Activated T-cell treated with anti-CD3 and anti-CD28 coated beads, Interleukin-2, amount 50 U/mL, for 48 hours (primary cell): Measurements from ENCODE around the gene C16orf96.

ENCODE experiments used
- DNase-seq, 2 experiments: peaks; one replicate each; pipeline ENCODE4 v3.0.0-alpha.2; 2020

C16orf96 gene

DNA sequence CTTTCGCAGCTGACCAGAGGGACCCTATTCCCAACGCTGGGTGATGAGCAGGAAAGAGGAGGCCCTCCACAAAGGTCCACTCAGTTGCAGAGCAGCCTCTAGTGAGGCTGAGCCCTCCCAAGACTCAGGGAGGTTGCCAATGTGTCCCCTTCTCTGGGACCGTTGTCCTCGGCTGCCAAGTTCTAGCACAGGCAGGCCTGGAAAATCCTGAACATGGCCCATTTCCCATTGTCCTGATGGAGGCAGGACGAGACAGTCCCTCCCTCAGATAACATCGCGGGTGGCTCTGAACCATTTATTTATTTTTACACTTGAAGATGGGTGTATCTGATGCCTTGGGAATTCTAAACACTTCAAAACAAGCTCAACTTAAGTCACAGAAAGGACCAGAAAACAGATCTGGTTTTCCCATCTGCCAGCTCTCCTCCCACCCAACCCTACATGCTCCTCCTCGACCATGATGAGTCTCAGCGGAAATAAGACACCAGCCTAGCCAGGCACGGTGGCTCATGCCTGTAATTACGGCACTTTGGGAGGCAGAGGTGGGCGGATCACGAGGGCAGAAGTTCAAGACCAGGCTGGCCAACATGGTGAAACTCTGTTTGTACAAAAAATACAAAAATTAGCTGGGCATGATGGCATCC lies 30.4 kb upstream of the C16orf96 start:
- no peak for DNase-seq

DNA sequence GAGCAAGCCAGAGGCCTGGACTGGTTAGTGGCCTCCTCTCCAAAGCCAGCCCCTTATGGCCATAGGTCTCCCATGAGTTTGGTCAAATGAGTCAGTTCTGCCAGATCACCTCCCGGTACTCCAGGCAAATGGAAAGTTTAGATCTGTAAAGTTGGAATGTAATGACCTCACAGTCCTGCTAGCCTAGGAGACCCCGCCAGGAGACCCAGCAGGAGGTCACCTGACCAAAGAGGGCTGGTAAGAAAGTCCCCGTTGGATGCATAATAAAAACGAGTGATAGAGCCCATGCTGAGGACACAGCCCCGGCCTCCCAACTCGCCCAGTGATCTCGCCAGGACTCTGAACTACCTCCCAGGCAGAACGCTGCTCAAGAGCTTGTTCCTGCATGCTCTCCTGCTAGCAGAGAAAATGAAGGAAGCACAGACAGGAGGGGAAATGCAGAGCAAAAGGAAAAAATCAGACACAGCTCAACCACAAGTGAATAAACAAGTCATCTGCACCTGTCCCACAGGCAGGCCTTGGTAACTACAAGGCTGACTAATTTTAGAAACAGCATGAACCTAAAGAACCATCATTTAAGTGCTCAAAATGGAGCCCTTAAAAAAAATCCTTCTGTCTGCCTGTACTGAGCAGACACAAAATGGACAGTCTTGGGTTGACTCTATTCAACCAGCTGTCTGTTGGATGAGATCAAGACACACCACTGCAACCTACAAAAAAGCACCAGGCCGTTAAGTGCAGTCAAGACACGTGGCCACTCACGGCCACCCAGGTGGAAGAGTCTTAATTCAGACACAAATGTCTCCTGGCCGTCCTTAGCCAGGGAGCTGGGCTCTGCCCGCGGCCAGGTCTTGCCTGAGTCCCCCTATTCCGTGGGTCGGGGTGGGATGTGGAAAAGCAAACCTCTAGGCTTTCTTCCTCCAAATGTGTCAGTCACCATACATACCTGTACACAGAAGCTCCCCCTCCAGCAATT lies 26.8 kb upstream of the C16orf96 start:
- DNase-seq = peak; percentile 49

DNA sequence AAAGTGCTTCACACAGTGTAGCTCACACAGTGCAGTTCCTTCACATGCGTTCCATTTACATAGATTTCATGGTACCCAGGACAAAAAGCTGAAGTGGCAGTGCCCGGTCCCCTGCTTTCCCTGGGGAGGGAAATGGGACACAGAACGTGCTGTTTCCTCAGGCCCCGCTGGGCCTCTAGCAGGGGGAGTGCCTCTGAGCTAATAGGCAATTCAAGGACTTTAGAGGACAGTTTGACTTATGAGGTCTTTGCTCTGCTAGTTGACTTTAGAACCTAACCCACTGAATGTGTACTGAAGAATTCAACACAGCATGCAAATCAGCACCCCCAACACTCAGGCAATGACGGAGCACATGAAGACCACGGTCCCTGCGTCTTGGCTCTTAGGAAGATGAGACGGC lies 24.3 kb upstream of the C16orf96 start:
- no peak for DNase-seq

DNA sequence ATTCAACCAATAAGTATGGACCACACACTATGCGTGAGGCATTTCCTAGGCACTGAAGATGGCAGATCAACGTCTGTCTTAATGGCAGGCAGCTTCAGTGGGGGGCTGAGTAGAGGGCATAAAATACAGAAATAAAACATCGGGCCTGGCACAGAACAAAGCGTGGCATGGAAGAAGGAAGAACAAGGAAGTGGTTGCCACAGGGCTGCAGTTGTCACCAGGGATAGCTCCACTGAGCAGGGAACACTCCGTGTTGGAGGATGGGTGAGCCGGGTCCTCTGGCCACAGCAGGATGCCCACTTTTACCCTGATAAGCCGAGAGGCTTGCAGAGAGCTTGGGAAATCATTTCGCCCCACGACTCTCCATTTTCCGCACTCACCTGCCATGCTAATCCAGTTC lies 23.9 kb upstream of the C16orf96 start:
- DNase-seq = no peak

DNA sequence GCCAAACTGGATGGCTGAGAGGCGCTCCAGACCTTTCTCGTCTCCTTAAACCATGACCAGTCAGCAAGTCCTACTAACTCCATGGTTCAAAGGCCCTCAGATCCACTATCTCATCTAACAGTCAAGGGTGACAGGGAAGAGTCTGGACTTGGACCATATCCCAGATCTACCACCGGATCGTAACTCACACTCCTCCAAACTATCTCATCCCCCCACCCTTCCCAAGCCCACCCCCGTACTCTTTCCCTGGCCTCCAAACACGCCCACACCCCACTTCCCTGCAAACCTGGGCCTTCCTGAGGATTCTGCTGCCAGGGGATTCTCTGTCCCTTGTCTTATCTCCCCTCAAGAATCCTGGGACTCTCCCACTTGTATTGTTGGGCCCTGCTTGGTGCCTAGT lies 22.6 kb upstream of the C16orf96 start:
- DNase-seq = no peak

DNA sequence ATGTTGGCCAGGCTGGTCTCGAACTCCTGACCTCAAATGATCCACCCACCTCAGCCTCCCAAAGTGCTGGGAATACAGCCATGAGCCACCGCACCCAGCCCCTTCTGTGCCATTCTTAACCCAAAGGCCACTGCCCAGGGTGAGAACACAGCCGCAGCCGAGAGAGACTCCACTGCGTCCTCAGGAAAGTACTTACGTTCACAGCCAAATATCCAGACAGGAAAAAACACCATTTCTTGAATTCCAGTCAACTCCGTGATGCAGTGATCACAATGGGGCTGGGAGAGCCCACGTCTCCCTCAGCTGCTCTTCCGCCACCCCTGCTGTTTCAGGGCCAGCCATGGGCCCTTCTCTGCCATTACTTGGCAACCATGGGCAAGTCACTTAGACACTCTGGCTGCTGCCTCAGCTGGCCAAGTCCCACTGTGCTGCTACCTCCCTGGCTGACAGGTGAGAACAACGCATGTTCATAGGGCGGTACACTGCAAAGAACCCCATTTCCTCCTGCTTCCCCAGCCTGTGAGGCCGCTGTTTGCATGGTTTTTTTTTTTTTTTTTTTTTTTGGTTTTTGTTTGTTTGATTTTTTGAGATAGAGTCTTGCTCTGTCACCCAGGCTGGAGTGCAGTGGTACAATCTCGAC lies 21.9 kb upstream of the C16orf96 start:
- no peak for DNase-seq

DNA sequence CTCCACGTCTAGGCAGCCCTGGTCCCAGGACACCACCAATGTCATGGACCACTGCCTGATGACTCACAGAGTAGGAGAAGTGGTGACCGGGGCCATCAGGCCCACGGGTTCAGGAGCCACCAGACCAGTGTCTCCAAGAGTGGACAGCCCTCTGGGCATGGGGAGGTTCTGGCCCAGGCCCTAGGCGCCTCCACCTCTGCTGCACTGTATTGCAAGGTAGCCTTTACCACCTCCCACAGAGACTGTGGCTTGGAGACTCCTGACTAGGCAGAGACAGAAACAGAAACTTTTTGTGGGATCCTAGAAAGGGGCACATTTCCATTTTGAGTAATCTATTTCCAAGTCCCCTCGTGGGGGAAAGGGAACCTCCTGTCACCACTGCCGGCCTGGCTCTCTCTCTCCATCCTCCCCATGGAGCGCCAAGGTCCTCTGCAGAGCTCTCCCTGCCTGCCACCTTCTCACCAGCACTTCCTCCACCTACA lies 20.5 kb upstream of the C16orf96 start:
- DNase-seq = peak; percentile 58 to 66

DNA sequence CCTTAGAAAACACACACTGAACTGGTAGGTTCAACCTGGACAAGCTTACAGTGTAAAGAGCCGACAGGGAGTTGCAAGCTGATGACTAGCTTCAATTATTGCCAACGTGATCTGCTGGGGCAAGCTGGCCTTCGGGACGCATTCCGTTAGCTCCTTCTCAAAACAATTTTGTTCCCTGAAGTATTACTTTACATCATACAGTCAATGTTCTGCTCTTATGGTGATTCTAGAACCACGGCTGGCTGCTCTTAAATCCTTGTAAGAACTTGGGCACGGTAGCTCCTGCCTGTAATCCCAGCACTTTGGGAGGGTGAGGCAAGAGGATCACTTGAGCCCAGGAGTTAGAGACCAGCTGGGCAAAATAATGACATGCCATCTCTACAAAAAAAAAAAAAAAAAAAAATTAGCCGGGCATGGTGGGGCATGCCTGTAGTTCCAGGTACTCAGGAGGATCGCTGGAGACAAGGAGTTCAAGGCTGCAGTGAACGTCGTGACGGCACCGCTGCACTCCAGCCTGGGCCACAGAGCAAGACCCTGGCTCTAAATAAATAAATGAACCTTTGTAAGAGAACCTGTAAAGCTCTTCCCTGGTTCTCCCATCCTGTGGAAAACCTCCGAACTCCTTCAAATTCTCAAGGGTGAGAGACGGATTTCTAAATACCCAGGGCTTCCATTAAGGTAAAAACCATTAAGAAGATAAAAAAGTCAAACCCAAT lies 19.6 kb upstream of the C16orf96 start:
- no peak for DNase-seq

DNA sequence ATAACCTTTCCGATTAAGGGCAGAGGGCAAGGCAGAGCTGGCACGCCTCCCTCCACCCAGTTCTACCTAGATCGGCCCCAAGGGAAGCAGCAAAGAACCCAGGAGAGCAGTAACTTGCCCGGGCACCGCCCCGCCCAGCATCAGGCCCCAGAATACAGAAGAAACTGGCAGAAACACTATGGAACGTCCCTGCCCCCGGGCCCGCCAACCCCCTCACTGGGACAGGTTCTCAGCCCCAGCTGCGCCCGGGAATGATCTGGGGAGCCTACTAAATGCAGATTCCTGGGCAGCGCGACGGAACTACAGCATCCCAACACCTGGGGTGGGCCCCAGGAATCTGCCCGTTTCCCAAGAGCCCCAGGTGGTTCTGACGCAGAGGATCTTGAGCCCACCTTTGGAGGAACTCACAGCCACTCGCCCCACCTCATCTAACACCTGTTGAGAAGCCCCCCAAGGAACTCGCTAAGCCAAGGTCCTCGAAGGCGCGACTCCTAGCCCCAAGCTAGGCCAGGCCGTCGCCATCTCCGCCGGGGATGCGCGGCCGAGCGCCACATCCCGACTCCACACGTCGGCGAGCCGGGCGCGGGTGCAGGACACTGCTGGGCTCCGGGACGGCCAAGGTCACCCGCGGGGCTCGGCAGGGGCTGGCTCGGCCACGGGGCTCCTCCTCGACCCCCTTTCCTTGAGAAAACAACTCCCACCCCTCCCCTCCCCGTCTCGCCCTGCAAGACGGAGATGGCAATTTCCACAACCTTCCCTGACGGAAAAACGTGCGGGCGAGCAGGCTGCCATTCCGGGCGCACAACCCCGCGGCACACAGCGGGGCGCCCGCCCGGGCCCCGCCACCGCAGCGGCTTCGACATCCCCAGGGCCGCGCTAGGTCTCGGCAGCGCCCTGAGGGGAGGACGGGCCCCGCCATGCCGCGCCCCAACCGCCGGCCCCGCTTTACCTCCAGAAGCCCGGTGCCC lies 18.5 kb upstream of the C16orf96 start:
- DNase-seq = peak; percentile 34 to 36

DNA sequence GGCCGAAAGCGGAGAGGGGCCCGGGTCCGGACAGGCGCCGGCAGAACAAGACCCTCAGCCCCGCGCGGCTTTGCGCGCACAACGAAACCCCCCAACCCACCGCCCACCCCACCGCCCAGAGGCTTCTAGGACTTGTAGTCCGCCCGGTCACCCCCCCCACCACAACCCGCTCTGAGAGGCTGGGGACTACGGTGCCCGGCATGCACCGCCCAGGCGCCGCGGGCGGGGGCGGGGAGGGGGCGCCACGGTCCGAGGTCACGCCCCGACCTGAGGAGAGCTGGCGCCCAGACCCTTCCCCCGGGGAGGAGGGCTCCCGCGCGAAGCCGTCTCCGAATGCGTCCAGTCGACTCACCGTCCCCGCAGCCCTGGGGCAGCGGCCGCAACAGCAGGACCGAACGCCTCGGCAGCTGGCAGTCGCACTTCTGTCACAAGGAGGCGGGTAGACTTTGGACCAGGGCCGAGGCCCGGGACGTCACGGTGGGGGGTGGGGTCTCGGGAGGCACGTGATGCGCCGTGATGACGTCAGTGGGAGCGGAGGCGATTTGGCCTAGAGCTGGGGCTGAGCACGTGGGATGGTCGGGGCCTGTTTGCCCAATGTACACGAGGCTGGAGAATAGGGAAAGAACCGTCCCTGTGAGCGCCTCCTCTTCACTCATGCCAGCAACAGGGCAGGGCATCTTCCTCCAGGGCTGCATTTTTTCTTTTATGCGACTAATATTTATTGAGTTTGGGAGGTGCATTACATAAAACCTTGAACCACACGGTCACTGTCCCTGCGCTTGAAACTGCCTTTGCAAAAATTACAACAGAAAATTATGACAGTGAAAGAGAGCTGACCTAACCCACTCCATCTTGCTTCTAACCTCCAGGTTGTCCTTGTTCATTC lies 17.5 kb upstream of the C16orf96 start, which contains the start of gene CDIP1:
Gene CDIP1 (minus strand): TSS at position 424 of the 886 bp plus-strand sequence. CDS start 24,643 bp downstream, outside the sequence.
- peak; percentile 99 for DNase-seq

DNA sequence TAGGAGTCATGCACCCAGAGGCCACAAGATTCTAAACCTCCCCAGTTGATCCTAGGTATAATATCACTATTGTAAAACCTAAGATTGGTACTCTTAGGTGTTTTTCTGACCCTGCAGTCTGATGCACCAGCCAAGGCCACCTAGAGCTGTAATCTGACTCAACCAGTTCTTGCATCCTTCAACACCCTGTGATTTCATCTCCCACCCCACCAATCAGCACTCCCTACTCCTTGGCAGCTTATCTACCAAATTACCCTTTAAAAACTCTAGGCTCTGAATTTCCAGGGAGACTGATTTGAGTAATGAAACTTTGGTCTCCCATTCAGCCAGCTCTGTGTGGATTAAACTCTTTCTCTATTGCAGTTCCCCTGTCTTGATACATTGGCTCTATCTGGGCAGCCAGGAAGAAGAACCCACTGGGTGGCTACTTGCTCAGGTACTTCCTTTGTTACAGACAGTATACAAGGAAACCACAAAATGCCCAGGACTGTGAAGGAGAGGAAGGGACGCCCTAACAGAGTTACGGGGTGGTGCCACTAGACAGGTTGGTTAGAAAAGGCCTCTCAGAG lies 16.3 kb upstream of the C16orf96 start:
- DNase-seq = no peak

DNA sequence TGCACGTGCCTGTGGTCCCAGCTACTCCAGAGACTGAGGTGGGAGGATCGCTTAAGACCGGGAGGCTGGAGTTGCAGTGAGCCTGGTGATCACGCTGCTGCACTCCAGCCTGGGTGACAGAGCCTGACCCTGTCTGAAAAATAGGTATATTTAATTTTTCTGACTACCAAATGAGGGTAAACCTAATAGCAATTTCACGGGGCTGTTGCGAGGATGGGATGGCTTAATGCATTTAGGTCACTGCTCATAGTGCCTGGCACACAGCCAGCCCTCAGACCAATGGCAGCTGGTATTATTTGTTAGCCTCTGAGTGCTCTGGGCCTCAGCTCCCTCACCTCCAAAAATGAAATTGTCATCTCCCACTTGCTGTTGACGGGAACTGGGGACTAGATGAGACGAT lies 11.7 kb upstream of the C16orf96 start:
- DNase-seq = no peak

DNA sequence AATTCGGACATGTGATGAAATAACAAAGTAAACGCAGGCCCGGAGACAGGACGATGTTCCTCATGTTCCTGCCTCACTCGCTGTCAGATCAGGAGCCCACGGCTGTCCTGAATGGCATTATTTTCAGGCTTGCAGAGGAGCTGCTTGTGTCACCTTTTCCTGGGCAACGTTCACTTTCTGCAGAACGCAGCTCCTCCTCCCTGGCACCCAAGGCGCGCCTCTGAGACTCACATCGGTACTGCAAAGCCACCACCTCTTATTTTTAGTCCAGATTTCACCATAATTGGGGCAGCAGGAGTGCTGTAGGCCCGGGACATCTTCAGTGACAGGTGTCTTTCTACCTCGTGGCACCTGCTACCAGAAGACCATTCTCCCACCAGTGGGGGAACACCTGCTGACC lies 8.0 kb upstream of the C16orf96 start:
- no peak for DNase-seq

DNA sequence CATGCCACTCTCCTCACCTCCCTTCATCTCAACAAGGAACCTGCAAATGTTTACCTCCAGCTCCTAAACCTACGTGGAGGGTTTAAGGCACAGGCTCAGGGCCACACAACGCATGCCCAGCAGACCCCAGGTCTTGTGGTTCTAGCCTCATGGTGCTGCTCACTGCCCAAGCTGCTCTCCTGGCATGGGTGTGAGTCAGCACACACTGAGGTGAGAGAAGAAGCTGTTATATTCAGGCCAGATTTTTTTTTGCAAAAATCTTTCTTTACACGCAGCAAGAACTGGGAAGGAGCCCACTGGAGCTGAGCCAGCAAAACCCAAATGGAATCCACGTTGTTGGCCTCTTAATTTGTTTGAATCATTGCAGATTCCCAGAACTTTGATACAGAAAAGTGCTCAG lies 5.5 kb upstream of the C16orf96 start:
- DNase-seq = no peak

DNA sequence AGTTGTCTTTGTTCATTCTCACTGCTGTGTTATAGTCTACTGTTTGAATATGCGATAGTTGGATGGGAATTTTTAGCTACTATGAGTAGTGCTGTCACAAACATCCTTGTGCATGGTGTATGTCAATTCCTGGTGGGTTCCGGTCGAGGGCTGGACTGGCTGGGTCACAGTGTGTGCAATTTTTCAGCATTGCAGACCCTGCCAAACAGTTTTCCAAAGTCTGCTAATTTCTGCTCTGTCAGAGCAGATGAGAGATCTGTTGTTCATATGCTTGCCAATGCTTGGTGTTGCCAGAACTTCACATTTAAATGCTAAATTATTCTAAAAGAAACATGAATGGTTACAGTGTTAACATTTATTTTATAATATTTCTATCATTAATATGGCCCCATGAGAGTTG lies 3.6 kb upstream of the C16orf96 start:
- no peak for DNase-seq

DNA sequence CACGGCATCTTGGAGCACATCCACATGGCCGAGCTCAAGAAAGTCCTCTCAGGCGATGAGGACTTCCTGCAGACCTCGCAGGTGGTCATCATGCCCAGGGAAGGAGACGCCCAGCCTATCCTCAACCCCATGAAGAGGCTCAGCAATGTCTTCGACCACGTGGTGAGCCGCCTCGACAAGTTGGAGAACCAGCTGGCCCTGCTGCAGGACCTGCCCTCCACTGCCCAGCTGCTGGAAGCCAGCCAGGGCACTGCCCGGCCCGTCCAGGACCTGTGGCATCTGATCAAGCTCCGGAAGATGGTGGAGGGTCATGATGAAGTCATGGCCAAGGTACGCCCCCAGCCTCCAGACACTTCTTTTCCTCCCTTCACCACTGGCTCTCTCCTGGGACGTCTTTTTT lies 440 bp downstream of the C16orf96 start:
- DNase-seq = no peak

DNA sequence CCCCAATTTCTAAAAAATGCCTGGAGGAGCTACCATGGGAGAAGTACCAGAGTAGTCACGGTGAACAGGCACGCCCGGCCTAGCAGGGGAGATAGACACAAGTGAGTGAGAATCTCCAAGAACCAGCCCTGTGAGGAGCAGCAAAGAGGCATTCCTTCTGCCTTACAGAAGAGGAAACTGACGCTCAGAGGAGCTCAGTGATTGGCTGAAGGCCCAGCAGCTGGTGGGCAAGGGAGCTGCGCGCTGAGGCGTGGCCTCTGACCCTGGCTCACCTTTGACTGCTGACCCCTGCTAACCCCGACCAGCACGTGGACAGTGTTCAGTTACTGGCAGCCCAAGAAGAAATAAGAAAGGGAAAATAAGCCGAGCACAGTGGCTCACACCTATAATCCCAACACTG lies 1.8 kb downstream of the C16orf96 start:
- DNase-seq = no peak

DNA sequence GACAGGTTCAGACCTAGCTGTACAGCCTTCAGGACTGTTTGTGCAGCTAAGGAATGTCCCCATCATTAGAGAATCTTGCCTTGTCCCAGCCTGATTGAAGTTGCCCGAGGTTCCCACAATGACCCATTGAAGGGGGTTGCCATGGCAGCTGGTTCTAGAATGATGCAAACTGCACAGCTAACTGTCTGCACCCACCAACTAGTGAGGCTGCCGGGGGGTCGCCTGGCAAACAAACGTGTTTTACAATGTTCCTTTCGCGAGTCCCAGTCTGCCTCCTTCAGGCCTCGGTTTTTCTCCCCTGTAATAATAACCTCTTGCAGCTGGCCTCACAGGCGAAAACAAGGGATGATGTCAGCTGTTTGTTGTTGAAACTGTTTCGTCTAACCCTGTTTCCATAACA lies 5.5 kb downstream of the C16orf96 start:
- DNase-seq = no peak

DNA sequence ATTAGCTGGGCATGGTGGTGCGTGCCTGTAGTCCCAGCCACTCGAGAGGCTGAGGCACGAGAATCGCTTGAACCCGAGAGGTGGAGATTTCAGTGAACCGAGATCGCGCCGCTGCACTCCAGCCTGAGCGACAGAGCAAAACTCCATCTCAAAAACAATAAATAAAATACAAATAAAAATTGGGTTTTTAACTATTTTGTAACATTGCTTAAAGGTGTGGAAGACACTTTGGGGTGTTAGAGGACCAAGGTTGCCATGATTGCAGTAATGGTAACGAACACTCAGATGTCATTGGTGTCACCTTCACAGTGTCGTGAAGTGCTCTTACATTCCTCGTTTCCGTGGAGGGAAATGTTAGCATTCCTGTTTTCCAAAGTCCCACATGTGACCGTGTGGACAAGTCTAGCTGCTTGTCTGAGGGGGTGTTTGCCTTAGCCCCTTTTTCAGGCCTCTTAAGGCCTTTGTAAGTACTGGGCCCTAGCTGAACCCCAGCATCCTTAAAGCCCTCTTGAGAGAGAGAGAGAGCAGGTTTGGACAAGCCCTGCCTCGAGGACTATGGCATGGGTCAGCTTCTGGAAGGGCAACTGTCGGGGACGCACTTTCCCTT lies 8.6 kb downstream of the C16orf96 start:
- DNase-seq = no peak

DNA sequence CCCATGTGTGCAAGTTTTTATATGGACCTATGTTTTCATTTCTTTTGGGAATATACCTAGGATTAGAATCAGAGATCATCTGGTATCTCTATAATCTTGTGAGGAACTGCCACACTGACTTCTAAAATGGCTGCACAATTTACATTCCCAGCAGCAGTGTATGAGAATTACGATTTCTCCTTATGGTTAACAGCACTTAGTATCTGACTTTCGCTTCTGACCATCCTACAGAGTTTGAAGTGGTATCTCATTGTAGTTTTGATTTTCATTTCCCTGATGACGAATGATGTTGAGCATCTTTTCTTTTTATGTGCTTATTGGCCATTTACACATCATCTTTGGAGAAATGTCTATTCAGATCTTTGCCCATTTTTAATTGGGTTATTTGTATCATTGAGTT lies 10.0 kb downstream of the C16orf96 start:
- no peak for DNase-seq
